Fibroblast of lung (primary cell): Measurements from ENCODE around the gene PCDHA6. TPM values are rescaled to one million over a fixed set of nuclear protein-coding genes. Genes with fewer than 3 reads are reported as not detected.

ENCODE experiments used
- DNase-seq, 2 donors: peaks; one replicate each; pipeline versions ENCODE4 v3.0.0 to v3.0.0-alpha.2; 2010; ENCODE audit warnings: low read depth in 2 of 2
- H2AFZ ChIP-seq: 2 replicates; pipeline ENCODE4 v1.5.1; 2012; ENCODE audit warnings: low read length, control low read depth, inconsistent platforms
- H3K27ac ChIP-seq: 2 replicates; pipeline ENCODE4 v1.5.1; 2011; ENCODE audit warnings: low read length, control low read depth; ENCODE audit not compliant: insufficient read depth
- H3K27me3 ChIP-seq: 2 replicates; pipeline ENCODE4 v1.5.1; 2011; ENCODE audit warnings: mild to moderate bottlenecking, low read length; ENCODE audit not compliant: control insufficient read depth, insufficient read depth
- H3K36me3 ChIP-seq: 2 replicates; pipeline ENCODE4 v1.5.1; 2011; ENCODE audit warnings: low read length; ENCODE audit not compliant: control insufficient read depth, insufficient read depth
- H3K4me1 ChIP-seq: 2 replicates; pipeline ENCODE4 v1.5.1; 2011; ENCODE audit warnings: low read length; ENCODE audit not compliant: control insufficient read depth, insufficient read depth; ENCODE audit errors: extremely low read depth
- H3K4me2 ChIP-seq: 2 replicates; pipeline ENCODE4 v1.5.1; 2011; ENCODE audit warnings: low read length, control low read depth; ENCODE audit not compliant: insufficient read depth; ENCODE audit errors: extremely low read depth
- H3K4me3 ChIP-seq, 4 experiments: fragments of 200-600 bp in 1 of 4; sonication (generic) in 1 of 4; replicated peaks in 1 of 4; 2 replicates each; pipeline ENCODE4 v1.5.1; 2011 to 2016; ENCODE audit warnings: low read length in 4 of 4, low read depth in 3 of 4, mild to moderate bottlenecking in 3 of 4, control low read depth in 2 of 4, inconsistent platforms in 1 of 4, mixed read lengths in 1 of 4; ENCODE audit not compliant: insufficient read depth in 1 of 4; ENCODE audit errors: control extremely low read depth in 1 of 4
- H3K79me2 ChIP-seq: 2 replicates; pipeline ENCODE4 v1.5.1; 2012; ENCODE audit warnings: mild to moderate bottlenecking, low read length, inconsistent platforms; ENCODE audit not compliant: control insufficient read depth, insufficient read depth
- H3K9ac ChIP-seq: 2 replicates; pipeline ENCODE4 v1.5.1; 2011; ENCODE audit warnings: mild to moderate bottlenecking, low read length, control low read depth; ENCODE audit not compliant: insufficient read depth
- H3K9me3 ChIP-seq: 2 replicates; pipeline ENCODE4 v1.5.1; 2012; ENCODE audit warnings: low read depth, low read length; ENCODE audit not compliant: control insufficient read depth, insufficient read depth
- H4K20me1 ChIP-seq: 2 replicates; pipeline ENCODE4 v1.5.1; 2011; ENCODE audit warnings: low read length; ENCODE audit not compliant: control insufficient read depth, insufficient read depth; ENCODE audit errors: extremely low read depth
- EZH2 ChIP-seq: IDR thresholded peaks from 2 replicates; pipeline ENCODE4 v1.5.1; 2012; ENCODE audit warnings: low read length, control low read depth, mild to moderate bottlenecking; ENCODE audit errors: missing control alignments
- polyA plus RNA-seq, 2 donors: library from polyadenylated mRNA; depleted of rRNA in 1 of 2; stranded (reverse) in 1 of 2; unstranded in 1 of 2; fragments of >200 nt; gene quantifications; 2 replicates each; pipeline ENCODE4 v1.2.1, GENCODE V29; 2011 to 2012; ENCODE audit warnings: missing spikeins in 1 of 2
- total RNA-seq: library from RNA; depleted of rRNA; stranded (reverse); fragments of >200 nt; gene quantifications from 2 replicates; pipeline ENCODE4 v1.2.1, GENCODE V29; 2014
- TF ChIP-seq, protein P1 (sequence below), 2 donors: IDR thresholded peaks in 1 of 2; conservative IDR thresholded peaks in 1 of 2; 1 replicate in 1 of 2; 2 replicates in 1 of 2; pipeline ENCODE4 v1.5.1; 2011 to 2012; ENCODE audit warnings: low read length in 2 of 2, control low read depth in 1 of 2, inconsistent platforms in 1 of 2, low read depth in 1 of 2, mild to moderate bottlenecking in 1 of 2

The PCDHA6 gene
- total and polyA plus RNA-seq, 2 donors (not counting 1 experiment from before 2014, with no cell fraction given): 2.8 to 3.6 TPM

DNA sequence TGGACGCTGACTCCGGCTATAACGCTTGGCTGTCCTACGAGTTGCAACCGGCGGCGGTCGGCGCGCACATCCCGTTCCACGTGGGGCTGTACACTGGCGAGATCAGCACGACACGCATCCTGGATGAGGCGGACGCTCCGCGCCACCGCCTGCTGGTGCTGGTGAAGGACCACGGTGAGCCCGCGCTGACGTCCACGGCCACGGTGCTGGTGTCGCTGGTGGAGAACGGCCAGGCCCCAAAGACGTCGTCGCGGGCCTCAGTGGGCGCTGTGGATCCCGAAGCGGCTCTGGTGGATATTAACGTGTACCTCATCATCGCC, 49.5 kb downstream of the PCDHA6 start:
- no peak overlapping the region for H3K4me3 ChIP-seq
- TF ChIP-seq, protein P1, sequence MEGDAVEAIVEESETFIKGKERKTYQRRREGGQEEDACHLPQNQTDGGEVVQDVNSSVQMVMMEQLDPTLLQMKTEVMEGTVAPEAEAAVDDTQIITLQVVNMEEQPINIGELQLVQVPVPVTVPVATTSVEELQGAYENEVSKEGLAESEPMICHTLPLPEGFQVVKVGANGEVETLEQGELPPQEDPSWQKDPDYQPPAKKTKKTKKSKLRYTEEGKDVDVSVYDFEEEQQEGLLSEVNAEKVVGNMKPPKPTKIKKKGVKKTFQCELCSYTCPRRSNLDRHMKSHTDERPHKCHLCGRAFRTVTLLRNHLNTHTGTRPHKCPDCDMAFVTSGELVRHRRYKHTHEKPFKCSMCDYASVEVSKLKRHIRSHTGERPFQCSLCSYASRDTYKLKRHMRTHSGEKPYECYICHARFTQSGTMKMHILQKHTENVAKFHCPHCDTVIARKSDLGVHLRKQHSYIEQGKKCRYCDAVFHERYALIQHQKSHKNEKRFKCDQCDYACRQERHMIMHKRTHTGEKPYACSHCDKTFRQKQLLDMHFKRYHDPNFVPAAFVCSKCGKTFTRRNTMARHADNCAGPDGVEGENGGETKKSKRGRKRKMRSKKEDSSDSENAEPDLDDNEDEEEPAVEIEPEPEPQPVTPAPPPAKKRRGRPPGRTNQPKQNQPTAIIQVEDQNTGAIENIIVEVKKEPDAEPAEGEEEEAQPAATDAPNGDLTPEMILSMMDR (conservative IDR thresholded peaks at IDR 0.05 in 1 of 2, IDR thresholded peaks at IDR 0.05 in 1 of 2; ENCODE audit: low read depth in 1 of 2, low read length in 2 of 2): no peak
- TF ChIP-seq EZH2: no peak
- H3K27ac ChIP-seq: no peak overlapping the region
- H3K4me2 ChIP-seq: no peak overlapping the region
- H4K20me1 ChIP-seq: no peaks in the 10 kb centered on the region
- H3K27me3 ChIP-seq: no peaks in the 10 kb centered on the region
- H2AFZ ChIP-seq: no peak overlapping the region
- H3K79me2 ChIP-seq: no peaks in the 10 kb centered on the region
- no peak overlapping the region for H3K9ac ChIP-seq
- H3K36me3 ChIP-seq: no peaks in the 10 kb centered on the region
- peaks cover 2% of the 10 kb centered on the region for H3K9me3 ChIP-seq
- no peak for DNase-seq
- H3K4me1 ChIP-seq: no peaks in the 10 kb centered on the region

Other genes starting within 250 kb of the PCDHA6 start
- gene CD14, start 194.8 kb upstream of the PCDHA6 start, total RNA-seq: 4.1 and 10.9 TPM in 2 replicates
- gene CD14, start 194.8 kb upstream of the PCDHA6 start, polyA plus RNA-seq: 0.32 and 0.45 TPM in 2 replicates
- gene TMCO6, start 188.5 kb upstream of the PCDHA6 start, total RNA-seq: 13.6 and 18.0 TPM in 2 replicates
- 6.6 and 7.6 TPM in 2 replicates for gene TMCO6, start 188.5 kb upstream of the PCDHA6 start, polyA plus RNA-seq
- gene NDUFA2, start 180.3 kb upstream of the PCDHA6 start, total RNA-seq: 39.8 and 64.9 TPM in 2 replicates
- gene NDUFA2, start 180.3 kb upstream of the PCDHA6 start, polyA plus RNA-seq: 57.9 and 65.9 TPM in 2 replicates
- gene IK, start 180.1 kb upstream of the PCDHA6 start, total RNA-seq: 96.6 and 96.9 TPM in 2 replicates
- 155 and 170 TPM in 2 replicates for gene IK, start 180.1 kb upstream of the PCDHA6 start, polyA plus RNA-seq
- gene WDR55, start 163.1 kb upstream of the PCDHA6 start, total RNA-seq: 25.2 and 28.4 TPM in 2 replicates
- 18.8 and 22.1 TPM in 2 replicates for gene WDR55, start 163.1 kb upstream of the PCDHA6 start, polyA plus RNA-seq
- under 0.01 and 0.33 TPM in 2 replicates for gene DND1, start 154.4 kb upstream of the PCDHA6 start, total RNA-seq
- gene DND1, start 154.4 kb upstream of the PCDHA6 start, polyA plus RNA-seq: 0.15 and 0.21 TPM in 2 replicates
- 51.9 and 53.2 TPM in 2 replicates for gene HARS1, start 136.6 kb upstream of the PCDHA6 start, total RNA-seq
- gene HARS1, start 136.6 kb upstream of the PCDHA6 start, polyA plus RNA-seq: 85.8 and 110 TPM in 2 replicates
- gene HARS2, start 136.5 kb upstream of the PCDHA6 start, total RNA-seq: 26.2 and 30.1 TPM in 2 replicates
- 27.1 and 27.8 TPM in 2 replicates for gene HARS2, start 136.5 kb upstream of the PCDHA6 start, polyA plus RNA-seq
- 69.4 and 77.0 TPM in 2 replicates for gene ZMAT2, start 127.5 kb upstream of the PCDHA6 start, total RNA-seq
- gene ZMAT2, start 127.5 kb upstream of the PCDHA6 start, polyA plus RNA-seq: 85.5 and 85.6 TPM in 2 replicates
- under 0.01 TPM in 2 replicates for gene PCDHA1, start 41.8 kb upstream of the PCDHA6 start, total RNA-seq
- 0.05 and 0.12 TPM in 2 replicates for gene PCDHA1, start 41.8 kb upstream of the PCDHA6 start, polyA plus RNA-seq
- gene PCDHA2, start 33.1 kb upstream of the PCDHA6 start, total RNA-seq: under 0.01 and 0.33 TPM in 2 replicates
- 0.10 TPM in 1 of 2 replicates, not detected in the other for gene PCDHA2, start 33.1 kb upstream of the PCDHA6 start, polyA plus RNA-seq
- gene PCDHA3, start 26.9 kb upstream of the PCDHA6 start, total RNA-seq: 0.26 and 1.2 TPM in 2 replicates
- gene PCDHA3, start 26.9 kb upstream of the PCDHA6 start, polyA plus RNA-seq: 0.07 and 0.89 TPM in 2 replicates
- 0.51 and 1.2 TPM in 2 replicates for gene PCDHA4, start 20.9 kb upstream of the PCDHA6 start, total RNA-seq
- 0.05 and 0.42 TPM in 2 replicates for gene PCDHA4, start 20.9 kb upstream of the PCDHA6 start, polyA plus RNA-seq
- 0.33 TPM in 1 of 2 replicates, not detected in the other for gene PCDHA5, start 6.3 kb upstream of the PCDHA6 start, total RNA-seq
- gene PCDHA5, start 6.3 kb upstream of the PCDHA6 start, polyA plus RNA-seq: 0.01 and 0.24 TPM in 2 replicates
- 0.26 and 2.1 TPM in 2 replicates for gene PCDHA7, start 6.3 kb downstream of the PCDHA6 start, total RNA-seq
- 0.10 and 2.5 TPM in 2 replicates for gene PCDHA7, start 6.3 kb downstream of the PCDHA6 start, polyA plus RNA-seq
- gene PCDHA8, start 13.2 kb downstream of the PCDHA6 start, total RNA-seq: under 0.01 and 0.33 TPM in 2 replicates
- gene PCDHA8, start 13.2 kb downstream of the PCDHA6 start, polyA plus RNA-seq: 0.01 and 0.33 TPM in 2 replicates
- gene PCDHA9, start 20.4 kb downstream of the PCDHA6 start, total RNA-seq: 0.26 and 0.33 TPM in 2 replicates
- gene PCDHA9, start 20.4 kb downstream of the PCDHA6 start, polyA plus RNA-seq: 0.03 TPM in 1 of 2 replicates, not detected in the other
- gene PCDHA10, start 27.9 kb downstream of the PCDHA6 start, total RNA-seq: 0.26 and 0.66 TPM in 2 replicates
- 0.09 and 2.0 TPM in 2 replicates for gene PCDHA10, start 27.9 kb downstream of the PCDHA6 start, polyA plus RNA-seq
- gene PCDHA11, start 41.0 kb downstream of the PCDHA6 start, total RNA-seq: 0.51 and 0.66 TPM in 2 replicates
- gene PCDHA11, start 41.0 kb downstream of the PCDHA6 start, polyA plus RNA-seq: 0.15 TPM in 1 of 2 replicates, not detected in the other
- 0.26 and 0.50 TPM in 2 replicates for gene PCDHA12, start 47.3 kb downstream of the PCDHA6 start, total RNA-seq
- not detected in 2 replicates for gene PCDHA12, start 47.3 kb downstream of the PCDHA6 start, polyA plus RNA-seq
- gene PCDHA13, start 54.2 kb downstream of the PCDHA6 start, total RNA-seq: under 0.01 and 0.33 TPM in 2 replicates
- gene PCDHA13, start 54.2 kb downstream of the PCDHA6 start, polyA plus RNA-seq: 0.02 TPM in 1 of 2 replicates, not detected in the other
- gene PCDHAC1, start 98.3 kb downstream of the PCDHA6 start, total RNA-seq: 0.51 and 0.66 TPM in 2 replicates
- gene PCDHAC1, start 98.3 kb downstream of the PCDHA6 start, polyA plus RNA-seq: 0.01 and 0.14 TPM in 2 replicates
- gene PCDHAC2, start 138.5 kb downstream of the PCDHA6 start, total RNA-seq: 1.7 and 2.6 TPM in 2 replicates
- gene PCDHAC2, start 138.5 kb downstream of the PCDHA6 start, polyA plus RNA-seq: 0.03 and 0.48 TPM in 2 replicates
- gene PCDHB1, start 223.4 kb downstream of the PCDHA6 start, total RNA-seq: not detected in 2 replicates
- gene PCDHB1, start 223.4 kb downstream of the PCDHA6 start, polyA plus RNA-seq: not detected in 2 replicates